CD4-positive, alpha-beta T cell treated with Interleukin-15 for 4 hours (primary cell): Measurements from ENCODE around the gene ACSM4.
"Not testable (repeated sequence)": the region's sequence is repeated elsewhere in the genome, so short reads cannot be mapped to it uniquely, and the experiment has no call there.

Source experiments
- DNase-seq: peaks from one replicate; pipeline ENCODE4 v3.0.0-alpha.2; 2020; ENCODE audit warnings: low spot score

ACSM4 gene, protein sequence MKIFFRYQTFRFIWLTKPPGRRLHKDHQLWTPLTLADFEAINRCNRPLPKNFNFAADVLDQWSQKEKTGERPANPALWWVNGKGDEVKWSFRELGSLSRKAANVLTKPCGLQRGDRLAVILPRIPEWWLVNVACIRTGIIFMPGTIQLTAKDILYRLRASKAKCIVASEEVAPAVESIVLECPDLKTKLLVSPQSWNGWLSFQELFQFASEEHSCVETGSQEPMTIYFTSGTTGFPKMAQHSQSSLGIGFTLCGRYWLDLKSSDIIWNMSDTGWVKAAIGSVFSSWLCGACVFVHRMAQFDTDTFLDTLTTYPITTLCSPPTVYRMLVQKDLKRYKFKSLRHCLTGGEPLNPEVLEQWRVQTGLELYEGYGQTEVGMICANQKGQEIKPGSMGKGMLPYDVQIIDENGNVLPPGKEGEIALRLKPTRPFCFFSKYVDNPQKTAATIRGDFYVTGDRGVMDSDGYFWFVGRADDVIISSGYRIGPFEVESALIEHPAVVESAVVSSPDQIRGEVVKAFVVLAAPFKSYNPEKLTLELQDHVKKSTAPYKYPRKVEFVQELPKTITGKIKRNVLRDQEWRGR

DNA sequence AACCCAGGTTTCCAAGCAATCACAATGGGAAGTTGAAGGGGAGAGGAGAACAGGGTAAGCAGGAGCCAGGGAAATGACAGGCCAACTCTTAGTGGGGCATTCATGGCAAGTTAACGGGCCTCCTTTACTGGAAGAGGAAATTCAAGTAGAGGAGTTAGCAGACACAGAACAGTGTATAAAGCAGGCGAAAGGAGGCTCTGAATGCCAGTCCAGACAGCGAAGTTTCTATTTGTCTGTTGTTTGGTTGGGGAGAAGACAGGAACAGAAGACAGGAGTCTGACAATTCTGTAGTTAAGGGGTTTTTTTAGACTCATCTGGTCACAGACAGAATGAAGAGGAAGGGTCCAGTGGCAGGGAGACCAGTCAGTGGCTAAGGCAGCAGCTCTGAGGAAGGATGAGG is at the start of gene ACSM4:
ACSM4 (plus strand) TSS at position 301 of the 400 bp plus-strand sequence. CDS start 260 bp downstream, outside the sequence.
- DNase-seq = no peak

DNA sequence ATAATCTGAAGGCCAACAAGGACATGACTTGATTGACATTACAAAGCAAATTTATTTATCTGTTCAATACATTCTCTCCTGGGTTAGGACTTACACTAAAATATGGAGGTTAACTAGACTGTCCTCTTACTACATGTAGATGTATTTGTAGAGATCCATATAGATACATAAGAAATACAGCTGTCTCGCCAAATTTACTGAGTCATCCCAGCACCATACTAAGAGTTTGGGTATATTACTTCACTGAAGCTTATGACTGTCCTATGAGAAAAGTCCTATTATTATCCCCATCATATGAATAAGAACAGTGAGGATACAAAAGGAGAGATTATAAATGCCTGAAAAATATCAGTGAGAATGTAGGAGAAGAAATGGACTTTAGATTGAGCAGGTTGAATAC is 44.8 kb upstream of the ACSM4 start:
- no peak for DNase-seq

DNA sequence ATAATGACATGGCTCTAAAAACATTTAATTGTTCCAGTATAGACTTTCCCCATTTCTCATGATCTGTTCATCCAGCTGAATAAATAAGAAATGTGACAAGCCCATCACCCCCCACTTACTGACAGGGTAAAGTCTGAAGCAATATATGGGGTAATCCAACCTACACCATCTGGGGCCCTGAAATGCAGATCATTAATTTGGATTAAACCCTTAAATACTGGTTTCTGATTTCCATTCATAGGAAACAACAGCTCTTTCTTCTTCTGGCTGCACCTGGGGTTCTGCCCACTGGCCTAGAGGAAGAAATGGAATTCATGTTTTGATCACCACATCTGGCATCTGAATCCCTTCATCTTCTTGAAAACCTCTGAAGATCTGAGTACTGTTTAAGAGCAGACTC is 39.3 kb upstream of the ACSM4 start:
- DNase-seq = no peak

DNA sequence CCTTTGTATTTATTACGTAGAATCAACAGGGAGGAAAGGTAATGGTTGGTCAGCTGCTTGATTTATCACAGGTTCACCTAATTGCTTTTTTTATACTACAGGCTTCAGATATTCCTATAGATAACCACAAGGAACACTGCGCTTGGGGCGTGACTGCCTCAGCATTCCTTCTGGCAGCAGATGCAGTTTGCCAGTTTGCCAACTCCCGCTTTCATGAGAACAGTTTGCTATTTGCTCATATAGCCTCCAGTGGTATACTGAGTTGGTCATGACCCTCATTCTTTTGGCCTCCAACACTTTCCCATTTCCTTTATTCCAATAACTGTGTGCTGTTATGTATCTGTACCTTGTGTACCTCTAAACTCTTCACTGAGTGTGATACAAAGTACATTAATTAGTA is 38.6 kb upstream of the ACSM4 start:
- no peak for DNase-seq

DNA sequence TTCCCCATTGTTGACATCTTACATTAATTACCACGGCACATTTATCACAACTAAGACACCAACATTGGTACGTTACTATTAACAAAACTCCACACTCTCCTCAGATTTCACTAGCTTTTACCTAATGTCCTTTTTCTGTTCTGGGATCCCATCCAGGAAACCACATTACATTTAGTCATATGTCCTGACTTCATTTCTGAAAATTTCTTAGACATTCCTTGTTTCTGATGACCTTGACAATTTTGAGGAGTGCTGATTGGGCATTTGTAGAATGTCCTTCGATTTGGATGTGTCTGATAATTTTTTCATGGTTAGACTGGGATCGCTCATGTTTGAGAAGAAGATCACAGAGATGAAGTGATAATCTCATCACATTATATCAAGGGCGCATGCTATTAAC is 34.6 kb upstream of the ACSM4 start:
- no peak for DNase-seq

DNA sequence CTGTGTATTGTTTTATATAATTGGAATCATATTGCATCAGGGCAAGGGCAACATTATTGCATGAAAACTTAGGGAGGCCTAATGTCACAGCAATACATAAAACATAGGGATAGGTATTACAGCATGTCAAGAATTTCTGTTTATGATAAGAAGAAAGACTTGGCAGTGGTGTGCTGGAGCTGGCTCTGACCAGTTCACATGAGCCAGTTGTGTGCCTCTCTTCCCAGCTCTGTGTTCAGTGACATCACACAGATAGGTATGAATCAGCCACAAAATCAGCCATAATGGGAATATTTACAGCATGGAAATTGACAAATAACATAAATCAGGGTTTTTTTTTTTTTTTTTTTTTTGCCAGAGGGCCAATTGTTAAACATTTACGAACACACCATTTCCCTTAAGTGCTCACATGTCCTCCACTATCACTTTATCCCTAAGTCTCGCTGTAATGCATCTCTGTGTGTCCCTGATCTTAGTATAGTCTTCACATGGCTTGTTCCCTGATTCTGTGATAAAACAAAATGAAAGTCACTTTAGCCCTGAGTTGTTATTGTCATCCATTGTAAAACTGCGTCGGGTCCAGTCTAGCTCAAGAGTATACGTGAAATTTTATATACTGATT is 31.9 kb upstream of the ACSM4 start:
- no peak for DNase-seq

DNA sequence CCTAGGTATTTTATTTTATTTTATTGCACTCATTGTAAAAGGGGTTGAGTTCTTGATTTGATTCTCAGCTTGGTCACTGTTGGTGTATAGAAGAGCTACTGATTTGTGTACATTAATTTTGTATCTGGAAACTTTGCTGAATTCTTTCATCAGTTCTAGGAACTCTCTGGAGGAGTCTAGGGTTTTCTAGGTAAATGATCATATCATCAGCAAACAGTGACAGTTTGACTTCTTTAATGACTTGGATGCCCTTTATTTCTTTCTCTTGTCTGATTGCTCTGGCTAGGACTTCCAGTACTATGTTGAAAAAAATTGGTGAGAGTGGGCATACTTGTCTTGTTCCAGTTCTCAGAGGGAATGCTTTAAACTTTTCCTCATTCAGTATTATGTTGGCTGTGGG is 28.4 kb upstream of the ACSM4 start:
- DNase-seq = not testable (repeated sequence)

DNA sequence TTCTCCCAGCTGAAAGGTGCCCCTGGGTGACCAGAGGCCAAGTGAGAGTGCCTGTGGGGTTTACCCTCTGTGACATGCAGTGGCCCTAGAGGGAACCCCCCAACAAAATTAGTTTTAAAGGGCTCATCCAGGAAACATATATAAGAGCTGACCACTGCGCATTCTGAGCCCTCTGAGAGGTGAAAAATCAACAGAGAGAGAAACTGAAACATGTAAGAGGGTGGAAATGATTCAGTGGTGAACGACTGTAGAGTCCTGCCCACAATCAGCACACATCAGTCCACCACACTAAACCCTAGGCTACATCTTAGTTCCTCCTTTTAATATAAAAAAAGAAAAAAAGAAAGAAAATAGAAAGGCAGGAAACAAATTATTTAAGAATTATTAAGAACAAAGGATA is 21.0 kb upstream of the ACSM4 start:
- DNase-seq = no peak

DNA sequence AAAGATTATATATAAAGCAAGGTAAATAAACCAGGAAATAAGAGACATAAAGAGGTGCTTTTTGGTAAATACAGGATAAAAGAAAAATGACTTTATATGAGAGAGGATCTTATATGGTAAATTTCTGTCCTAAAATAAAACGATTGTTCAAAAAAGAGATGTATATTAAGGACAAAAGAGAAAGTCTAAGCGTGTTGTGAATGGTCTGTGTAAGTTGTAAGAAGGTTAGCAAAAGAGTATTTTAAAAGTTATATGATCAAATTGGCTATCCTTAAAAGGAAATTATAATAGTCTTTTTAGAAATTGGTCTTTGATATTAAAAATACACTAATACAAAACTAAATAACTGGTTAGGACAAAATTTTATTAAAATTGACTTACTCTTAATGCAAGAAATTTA is 14.1 kb upstream of the ACSM4 start:
- DNase-seq = no peak

DNA sequence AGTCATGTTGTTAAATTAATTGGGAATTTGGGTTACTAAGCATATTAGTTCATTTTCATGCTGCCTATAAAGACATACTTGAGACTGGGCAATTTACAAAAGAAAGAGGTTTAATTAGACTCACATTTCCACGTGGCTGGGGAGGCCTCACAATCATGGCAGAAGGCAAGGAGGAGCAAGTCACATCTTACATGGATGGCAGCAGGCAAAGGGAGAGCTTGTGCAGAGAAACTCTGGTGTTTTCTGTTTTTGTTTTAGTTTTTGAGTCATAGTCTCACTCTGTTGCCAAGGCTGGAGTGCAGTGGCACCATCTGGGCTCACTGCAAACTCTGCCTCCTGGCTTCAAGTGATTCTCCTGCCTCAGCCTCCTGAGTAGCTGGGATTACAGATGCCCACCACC is 13.3 kb upstream of the ACSM4 start:
- not testable (repeated sequence) for DNase-seq

DNA sequence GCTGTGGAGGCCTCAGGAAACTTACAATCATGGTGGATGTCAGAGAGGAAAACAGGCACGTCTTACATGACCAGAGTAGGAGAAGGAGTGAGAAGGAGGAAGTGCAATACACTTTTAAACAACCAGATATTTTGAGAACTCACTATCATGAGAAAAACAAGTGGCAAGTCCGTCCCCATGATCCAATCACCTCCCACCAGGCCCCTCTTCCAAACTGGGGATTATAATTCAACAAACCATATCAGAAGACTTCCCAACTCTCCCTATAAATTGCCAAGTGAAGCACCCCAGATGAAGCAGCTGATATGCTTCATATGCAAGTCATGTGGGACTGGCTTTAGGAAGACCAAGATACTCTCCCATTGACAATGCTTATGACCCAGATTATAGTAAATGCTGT is 11.6 kb upstream of the ACSM4 start:
- DNase-seq = no peak

DNA sequence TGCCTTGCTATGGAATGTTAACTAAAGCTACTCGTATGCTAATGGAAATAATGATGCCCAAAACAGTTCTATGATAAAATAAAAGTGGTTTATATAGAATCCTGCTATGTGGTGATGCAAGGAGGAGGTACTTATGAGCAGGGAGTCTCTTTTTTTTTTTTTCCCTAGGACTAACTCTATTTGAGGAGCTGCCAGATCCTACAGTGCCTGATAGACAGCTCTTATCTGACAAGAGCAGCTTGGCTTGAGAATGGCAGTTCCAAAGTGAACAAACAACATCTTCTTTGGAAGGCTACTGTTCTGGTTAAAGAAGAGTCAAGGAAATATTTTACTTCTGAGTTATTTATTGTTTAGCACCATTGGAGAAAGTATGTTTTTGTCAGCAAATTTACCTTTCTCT is 10.2 kb upstream of the ACSM4 start:
- no peak for DNase-seq

DNA sequence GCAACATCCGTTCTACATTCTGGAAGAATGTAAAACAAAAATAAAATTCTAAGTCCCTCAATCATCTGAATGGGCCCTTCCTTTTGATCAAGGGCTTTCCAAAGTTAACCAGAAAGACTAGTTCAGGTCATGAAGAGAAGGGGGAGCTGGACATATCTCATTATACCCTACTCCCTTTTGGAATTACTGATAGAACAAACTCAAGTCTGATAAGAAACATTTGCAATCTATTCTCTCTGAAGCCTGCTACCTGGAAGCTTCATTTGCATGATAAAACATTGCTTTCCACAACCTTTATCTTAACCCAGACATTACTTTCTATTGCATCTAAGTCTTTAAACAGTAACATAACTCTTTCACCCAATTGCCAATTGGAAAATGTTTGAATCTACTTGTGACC is 8.3 kb upstream of the ACSM4 start:
- no peak for DNase-seq

DNA sequence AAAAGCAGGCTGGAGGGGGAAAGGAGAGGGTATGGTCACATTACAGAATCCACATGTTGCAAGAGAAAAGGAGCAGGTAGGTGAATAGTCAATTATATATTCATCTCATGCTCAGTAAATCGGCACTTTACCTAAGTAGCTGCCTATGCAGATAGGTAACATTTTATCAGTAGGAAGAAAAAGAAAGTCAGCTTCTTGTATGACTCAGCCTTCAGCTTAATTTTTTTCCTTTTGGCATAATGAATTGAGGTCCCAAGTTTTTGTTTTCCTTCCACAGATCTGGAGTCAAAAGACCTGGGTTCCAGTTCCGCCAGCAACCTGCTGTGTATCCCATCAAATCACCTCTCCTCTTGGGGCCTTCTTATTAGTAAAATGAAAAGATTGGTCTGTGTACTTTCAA is 6.0 kb upstream of the ACSM4 start:
- no peak for DNase-seq

DNA sequence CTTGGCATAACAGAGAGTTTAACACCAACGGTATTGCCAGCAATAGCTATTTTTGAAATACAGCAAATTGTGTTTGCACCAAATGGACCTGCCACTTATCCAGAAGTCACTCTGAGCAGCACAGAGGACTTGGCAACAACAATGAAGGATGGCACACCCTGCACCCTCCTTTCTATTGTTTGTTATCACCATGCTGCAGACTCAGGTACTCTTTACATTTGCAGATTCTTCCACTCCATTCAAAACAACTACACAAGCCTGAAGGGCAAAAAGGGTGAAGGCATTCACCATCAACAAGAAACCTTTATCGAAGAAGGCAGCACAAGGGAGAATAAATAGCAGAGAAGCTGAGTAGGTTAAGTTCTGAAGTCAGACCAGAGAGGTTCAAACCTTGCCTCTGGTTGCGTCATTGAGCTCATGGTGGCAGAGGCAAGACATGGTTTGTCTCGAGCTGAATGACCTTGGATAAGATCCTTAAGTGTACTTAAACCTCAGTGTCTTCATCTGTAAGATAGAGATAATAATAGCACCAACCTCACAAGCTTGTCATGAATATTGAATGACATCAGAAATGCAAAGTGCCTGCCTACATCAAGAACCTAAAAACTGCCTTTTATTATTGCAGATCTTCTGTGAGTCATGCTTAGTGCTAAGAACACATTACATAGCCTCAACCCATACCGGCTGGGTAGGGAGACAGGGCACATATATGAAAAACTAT is 1.4 kb upstream of the ACSM4 start:
- no peak for DNase-seq

DNA sequence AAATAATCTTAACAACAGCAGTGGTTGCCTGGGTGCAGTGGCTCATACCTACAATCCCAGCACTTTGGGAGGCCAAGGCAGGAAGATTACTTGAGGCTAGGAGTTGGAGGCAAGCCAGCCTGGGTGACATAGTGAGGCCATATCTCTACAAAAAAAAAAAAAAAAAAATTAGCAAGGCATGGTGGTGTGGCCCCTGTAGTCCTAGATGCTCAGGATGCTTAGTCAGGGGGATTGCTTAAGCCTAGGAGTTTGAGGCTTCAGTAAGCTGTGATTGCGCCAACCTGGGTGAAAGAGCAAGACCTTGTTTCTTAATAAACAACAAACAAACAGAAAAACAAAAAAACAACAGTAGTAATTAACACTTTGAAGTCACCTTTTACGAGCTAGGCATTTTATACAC is 642 bp upstream of the ACSM4 start:
- DNase-seq = no peak

DNA sequence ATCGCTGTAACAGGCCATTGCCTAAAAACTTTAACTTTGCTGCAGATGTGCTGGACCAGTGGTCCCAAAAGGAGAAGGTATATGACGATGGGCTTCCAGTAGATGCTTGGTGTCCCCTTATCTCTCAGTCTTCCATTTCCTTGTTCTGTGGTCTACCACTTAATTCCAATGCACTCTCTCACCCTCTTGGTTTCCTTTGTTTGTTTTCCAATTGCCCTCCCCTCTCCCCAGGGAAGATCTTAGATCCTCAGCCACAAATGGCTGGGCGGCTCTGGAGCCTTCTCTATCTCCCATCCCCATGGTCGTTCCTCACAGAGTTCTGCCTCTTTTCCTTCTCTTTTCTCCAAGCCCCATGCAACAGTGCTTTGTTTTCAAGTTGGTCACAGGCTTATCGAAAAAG is 584 bp downstream of the ACSM4 start:
- no peak for DNase-seq

DNA sequence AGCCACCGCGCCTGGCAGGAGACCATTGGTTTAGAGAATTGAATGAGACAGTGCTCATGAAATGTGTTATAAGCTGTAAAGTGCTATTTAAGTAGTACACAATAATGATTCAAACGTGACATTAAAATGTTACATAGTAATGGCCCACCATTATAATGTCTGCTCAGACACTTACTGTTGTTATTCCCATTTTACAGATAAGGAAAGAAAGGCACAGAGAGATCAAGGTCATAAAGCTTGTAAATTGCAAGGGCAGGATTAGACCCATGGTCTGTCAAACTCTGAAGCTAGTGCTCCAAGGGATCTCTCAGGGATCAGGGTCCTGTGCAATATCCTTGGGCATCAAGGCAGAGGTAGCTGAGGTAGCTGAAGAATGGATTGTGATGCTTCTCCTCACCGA is 6.2 kb downstream of the ACSM4 start:
- no peak for DNase-seq

DNA sequence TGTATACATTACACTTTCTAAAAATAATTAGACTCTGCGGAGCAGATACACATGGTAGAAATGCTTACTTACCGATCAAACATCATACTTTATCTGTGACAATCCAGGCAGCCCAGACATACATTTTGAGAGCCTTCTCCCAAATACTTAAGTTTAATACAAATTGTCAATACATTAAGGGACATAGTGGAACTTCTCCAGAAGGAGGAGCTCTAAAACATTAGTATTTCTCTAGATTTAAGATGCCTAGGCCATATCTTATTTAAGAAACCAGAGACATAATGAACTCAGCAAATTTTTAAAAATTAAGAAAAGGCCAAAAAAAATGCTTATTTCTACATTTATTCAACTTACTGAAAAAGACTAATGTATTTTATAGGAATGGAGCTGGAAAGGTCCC is 16.1 kb downstream of the ACSM4 start:
- DNase-seq = no peak

DNA sequence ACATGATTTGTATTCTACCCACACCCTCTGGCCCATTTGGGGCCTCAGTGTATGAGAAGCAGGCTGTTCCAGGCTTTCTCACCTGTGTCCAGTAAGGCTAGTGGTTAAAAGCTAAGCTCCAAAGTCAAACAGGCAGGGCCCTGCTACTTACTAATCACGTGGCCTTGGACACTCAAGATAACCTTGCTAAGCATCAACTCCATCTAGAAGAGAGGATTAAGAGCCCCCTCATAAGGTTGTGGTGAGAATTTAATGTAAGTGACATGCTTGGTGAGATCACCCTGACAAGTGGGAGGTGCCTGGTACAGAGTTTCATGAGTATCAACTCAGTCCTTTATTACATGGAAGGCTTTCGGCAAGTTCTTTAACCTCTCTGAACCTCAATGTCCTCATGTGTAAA is 17.8 kb downstream of the ACSM4 start:
- no peak for DNase-seq

DNA sequence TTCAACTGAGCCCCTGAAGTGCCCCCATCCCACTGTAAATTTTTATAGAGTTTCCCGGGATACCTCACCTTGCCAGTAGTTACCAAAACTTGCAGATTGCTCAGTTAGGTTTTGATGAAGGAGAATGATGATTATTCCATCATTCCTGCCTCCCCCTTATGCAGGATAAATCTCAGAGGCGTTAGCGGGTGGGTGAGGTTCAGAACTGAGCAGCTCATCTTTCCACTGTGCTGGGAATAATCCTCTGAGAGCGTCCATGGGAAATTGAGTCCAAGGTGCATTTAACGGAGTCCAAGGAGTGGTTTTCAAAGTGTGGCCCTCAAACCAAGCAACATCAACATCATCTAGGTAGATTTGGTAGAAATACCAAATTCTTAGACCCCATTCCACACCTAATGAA is 18.7 kb downstream of the ACSM4 start:
- DNase-seq = no peak

DNA sequence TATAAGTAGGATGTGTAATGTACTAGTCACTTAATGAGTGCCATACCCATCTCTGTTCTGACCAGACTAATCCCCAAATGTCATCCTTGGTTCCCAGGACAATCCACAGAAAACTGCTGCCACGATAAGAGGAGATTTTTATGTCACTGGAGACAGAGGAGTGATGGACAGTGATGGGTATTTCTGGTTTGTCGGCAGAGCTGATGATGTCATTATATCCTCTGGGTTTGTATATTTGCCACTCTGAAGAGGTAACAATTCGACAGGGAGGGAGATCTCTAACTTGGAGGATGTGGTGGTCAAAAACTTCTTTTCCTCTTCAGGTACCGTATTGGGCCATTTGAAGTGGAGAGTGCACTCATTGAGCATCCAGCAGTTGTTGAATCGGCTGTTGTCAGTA is 20.3 kb downstream of the ACSM4 start:
- no peak for DNase-seq

DNA sequence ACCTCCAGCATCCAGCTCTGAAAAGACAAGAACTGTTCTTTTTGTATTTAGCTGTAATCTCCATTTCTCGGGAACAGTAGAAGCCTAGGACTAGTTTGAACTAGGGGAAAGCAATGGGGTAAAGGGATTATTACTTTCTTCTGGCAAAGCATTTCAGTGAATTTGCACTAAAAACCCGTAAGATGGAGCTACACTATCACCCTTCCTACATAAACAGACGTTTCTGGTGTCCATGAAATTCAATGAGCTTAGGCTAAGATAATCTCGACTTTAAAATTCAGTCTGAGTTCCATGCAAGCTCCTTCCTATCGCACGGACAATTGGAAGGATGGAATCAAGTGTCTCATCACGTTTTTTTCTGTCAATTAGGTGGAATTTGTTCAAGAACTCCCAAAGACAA is 24.0 kb downstream of the ACSM4 start:
- DNase-seq = no peak
